SU-DHL-6 (cell line): ENCODE results near the gene CCDC40.

Experiments used
- H2AFZ ChIP-seq: fragments of 200-600 bp; sonication (generic); 2 replicates; pipeline ENCODE4 v1.6.1; 2014; ENCODE audit warnings: low read depth, mild to moderate bottlenecking, moderate library complexity, mixed read lengths, antibody characterized with exemption, low read length; ENCODE audit not compliant: severe bottlenecking
- H3F3A ChIP-seq: fragments of 200-600 bp; shearing (Covaris generic); 2 replicates; pipeline ENCODE4 v1.6.0; 2016; ENCODE audit warnings: antibody characterized with exemption, mild to moderate bottlenecking; ENCODE audit not compliant: insufficient read depth
- H3K27ac ChIP-seq: fragments of 200-600 bp; sonication (generic); 2 replicates; pipeline ENCODE4 v1.5.1; 2016; ENCODE audit warnings: low read depth, mild to moderate bottlenecking, low read length, moderate library complexity, mixed read lengths
- H3K27me3 ChIP-seq: fragments of 200-600 bp; sonication (generic), shearing (Covaris generic); 2 replicates; pipeline ENCODE4 v1.6.0; 2014; ENCODE audit warnings: mild to moderate bottlenecking, low read length
- H3K36me3 ChIP-seq: fragments of 200-600 bp; sonication (generic); 2 replicates; pipeline ENCODE4 v1.6.1; 2014; ENCODE audit warnings: mild to moderate bottlenecking, low read length, mixed read lengths
- H3K4me2 ChIP-seq: fragments of 300-600, 200-600 bp; shearing (Covaris generic), sonication (generic); 2 replicates; pipeline ENCODE4 v1.6.0; 2014; ENCODE audit warnings: low read length, low read depth, mild to moderate bottlenecking; ENCODE audit not compliant: poor library complexity, severe bottlenecking
- H3K4me3 ChIP-seq: fragments of 200-600 bp; sonication (generic); 2 replicates; pipeline ENCODE4 v1.5.1; 2014; ENCODE audit warnings: antibody characterized with exemption, low read length, mild to moderate bottlenecking, mixed read lengths; ENCODE audit not compliant: insufficient read depth, poor library complexity, severe bottlenecking
- H3K79me2 ChIP-seq: fragments of 200-600 bp; sonication (generic); 2 replicates; pipeline ENCODE4 v1.6.1; 2014; ENCODE audit warnings: mild to moderate bottlenecking, low read length, moderate library complexity; ENCODE audit not compliant: insufficient read depth
- H3K9ac ChIP-seq: fragments of 200-600 bp; sonication (generic); 2 replicates; pipeline ENCODE4 v1.7.0; 2014; ENCODE audit warnings: mild to moderate bottlenecking, low read length
- H3K9me2 ChIP-seq: fragments of 200-600 bp; sonication (generic); replicated peaks from 2 replicates; pipeline ENCODE4 v1.6.1; 2014; ENCODE audit warnings: low read length; ENCODE audit not compliant: insufficient read depth
- H3K9me3 ChIP-seq: fragments of 200-600 bp; sonication (generic); 2 replicates; pipeline ENCODE4 v1.6.1; 2014; ENCODE audit warnings: low read length, mixed read lengths; ENCODE audit not compliant: insufficient read depth
- H4K20me1 ChIP-seq: fragments of 200-600 bp; sonication (generic); 2 replicates; pipeline ENCODE4 v1.6.1; 2014; ENCODE audit warnings: low read depth, mild to moderate bottlenecking, antibody characterized with exemption, low read length, moderate library complexity, mixed read lengths
- EZH2phosphoT487 ChIP-seq: fragments of 200-600 bp; sonication (generic), shearing (Covaris generic); conservative IDR thresholded peaks from 2 replicates; pipeline ENCODE4 v1.6.1; 2018; ENCODE audit warnings: mild to moderate bottlenecking, antibody characterized with exemption, low read length, moderate library complexity, mixed read lengths
- TF ChIP-seq, protein P1 (sequence below): fragments of 200-600 bp; sonication (generic); IDR thresholded peaks from one replicate; pipeline ENCODE4 v1.5.1; 2017; ENCODE audit warnings: antibody characterized with exemption, mild to moderate bottlenecking, low read length, moderate library complexity; ENCODE audit not compliant: insufficient read depth, poor library complexity, severe bottlenecking

CCDC40 gene

DNA sequence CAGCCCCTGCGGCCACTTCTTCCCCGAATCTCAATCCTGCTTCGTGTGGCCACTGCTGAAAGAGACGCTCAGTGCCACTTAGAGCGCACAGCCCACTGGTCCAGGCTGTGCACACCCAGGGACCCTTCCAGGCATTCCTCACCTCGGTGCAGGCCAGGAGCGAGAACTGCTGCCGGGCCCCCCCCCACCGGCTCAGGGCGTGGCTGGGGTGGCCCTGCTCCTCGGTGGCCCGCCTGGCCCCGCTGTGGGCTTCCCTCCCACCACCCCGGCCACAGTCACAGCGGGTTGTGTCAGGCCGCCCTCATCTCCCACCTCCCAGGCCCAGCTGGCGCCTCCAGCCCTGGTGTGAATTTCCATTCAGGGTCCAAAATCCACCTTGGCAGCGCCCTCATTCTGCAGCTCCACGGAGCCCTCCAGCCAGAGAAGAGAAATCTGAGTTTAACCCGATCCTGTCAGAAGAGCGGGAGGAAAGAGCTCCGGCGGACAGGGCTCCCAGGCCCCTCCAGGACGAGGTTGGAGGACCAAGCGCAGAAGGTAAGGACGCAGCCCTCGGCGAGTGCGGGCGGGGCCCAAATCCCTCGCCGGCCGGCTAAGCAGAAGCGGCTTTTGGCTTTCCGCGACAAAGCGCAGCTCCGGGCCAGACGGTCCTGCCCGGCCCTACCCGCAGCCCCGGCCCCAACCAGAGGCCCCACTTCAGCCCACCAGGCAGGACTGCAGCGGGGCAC is 12.8 kb upstream of the CCDC40 start:
- TF ChIP-seq, protein P1, sequence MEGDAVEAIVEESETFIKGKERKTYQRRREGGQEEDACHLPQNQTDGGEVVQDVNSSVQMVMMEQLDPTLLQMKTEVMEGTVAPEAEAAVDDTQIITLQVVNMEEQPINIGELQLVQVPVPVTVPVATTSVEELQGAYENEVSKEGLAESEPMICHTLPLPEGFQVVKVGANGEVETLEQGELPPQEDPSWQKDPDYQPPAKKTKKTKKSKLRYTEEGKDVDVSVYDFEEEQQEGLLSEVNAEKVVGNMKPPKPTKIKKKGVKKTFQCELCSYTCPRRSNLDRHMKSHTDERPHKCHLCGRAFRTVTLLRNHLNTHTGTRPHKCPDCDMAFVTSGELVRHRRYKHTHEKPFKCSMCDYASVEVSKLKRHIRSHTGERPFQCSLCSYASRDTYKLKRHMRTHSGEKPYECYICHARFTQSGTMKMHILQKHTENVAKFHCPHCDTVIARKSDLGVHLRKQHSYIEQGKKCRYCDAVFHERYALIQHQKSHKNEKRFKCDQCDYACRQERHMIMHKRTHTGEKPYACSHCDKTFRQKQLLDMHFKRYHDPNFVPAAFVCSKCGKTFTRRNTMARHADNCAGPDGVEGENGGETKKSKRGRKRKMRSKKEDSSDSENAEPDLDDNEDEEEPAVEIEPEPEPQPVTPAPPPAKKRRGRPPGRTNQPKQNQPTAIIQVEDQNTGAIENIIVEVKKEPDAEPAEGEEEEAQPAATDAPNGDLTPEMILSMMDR, result no peak
- TF ChIP-seq EZH2phosphoT487, result no peak
- H3K27ac ChIP-seq, result no peak overlapping the region
- H2AFZ ChIP-seq, result no peak overlapping the region
- H3K4me3 ChIP-seq, result no peak overlapping the region
- no peaks in the 10 kb centered on the region for H3K9me2 ChIP-seq
- H3K27me3 ChIP-seq, result no peaks in the 10 kb centered on the region
- H3K9ac ChIP-seq, result no peak overlapping the region
- H3K4me2 ChIP-seq, result no peak overlapping the region
- no peaks in the 10 kb centered on the region for H3K79me2 ChIP-seq
- H3K9me3 ChIP-seq, result no peaks in the 10 kb centered on the region
- H3K36me3 ChIP-seq, result no peaks in the 10 kb centered on the region
- H4K20me1 ChIP-seq, result no peaks in the 10 kb centered on the region
- H3F3A ChIP-seq, result 0 out of 2 replicates have a peak, but pooled peaks cover 2% of the 10 kb centered on the region

- Histone ChIP-seq H3K36me3 (no peaks in the 10 kb centered on the region), H2AFZ (no peak overlapping the region), H3K9me2 (no peaks in the 10 kb centered on the region), H3F3A (0 out of 2 replicates have a peak, but pooled peaks cover 2% of the 10 kb centered on the region), H3K27ac (no peak overlapping the region), H3K9me3 (no peaks in the 10 kb centered on the region), H3K27me3 (no peaks in the 10 kb centered on the region), H3K9ac (no peak overlapping the region), H3K79me2 (no peaks in the 10 kb centered on the region), H4K20me1 (no peaks in the 10 kb centered on the region), H3K4me3 (no peak overlapping the region), H3K4me2 (no peak overlapping the region)
- TF ChIP-seq, protein P1, result no peak
These were observed 12.1 kb upstream of the CCDC40 start for GRCh38 chr17:80024206-80024972.

- H3F3A ChIP-seq, result 0 out of 2 replicates have a peak, but pooled peaks cover 2% of the 10 kb centered on the region
- H3K27me3 ChIP-seq, result no peaks in the 10 kb centered on the region
- no peaks in the 10 kb centered on the region for H3K9me3 ChIP-seq
- no peak overlapping the region for H3K4me2 ChIP-seq
- no peaks in the 10 kb centered on the region for H3K79me2 ChIP-seq
- TF ChIP-seq EZH2phosphoT487, result no peak
- TF ChIP-seq, protein P1, result no peak
- no peaks in the 10 kb centered on the region for H3K36me3 ChIP-seq
- H3K9ac ChIP-seq, result no peak overlapping the region
- no peak overlapping the region for H3K27ac ChIP-seq
- H4K20me1 ChIP-seq, result no peaks in the 10 kb centered on the region
- H3K4me3 ChIP-seq, result no peak overlapping the region
- no peaks in the 10 kb centered on the region for H3K9me2 ChIP-seq
- no peak overlapping the region for H2AFZ ChIP-seq
These were observed 11.3 kb upstream of the CCDC40 start for GRCh38 chr17:80025140-80025539.
